Measurements from ENCODE around the gene BUB3.

BUB3 gene

GRCh38 chr10:123154092-123154710, at the start of gene BUB3:
TSS of gene BUB3 (plus strand) at chr10:123154402. CDS start at chr10:123154918, 516 bp downstream.
- DNase-seq (ENCODE audit: low read depth, low spot score): peak; percentile 90

- DNase-seq (ENCODE audit: low read depth, low spot score): no peak
Observed at GRCh38 chr10:123109466-123109865, 44.7 kb upstream of the BUB3 start.

- no peak for DNase-seq (ENCODE audit: low read depth, low spot score)
Observed at GRCh38 chr10:123117644-123118417, 36.4 kb upstream of the BUB3 start.

GRCh38 chr10:123119081-123119480, 35.1 kb upstream of the BUB3 start:
- no peak for DNase-seq (ENCODE audit: low read depth, low spot score)

- no peak for DNase-seq (ENCODE audit: low read depth, low spot score)
Observed at GRCh38 chr10:123126246-123126645, 28.0 kb upstream of the BUB3 start.

GRCh38 chr10:123129618-123130271, 24.5 kb upstream of the BUB3 start:
- DNase-seq (ENCODE audit: low read depth, low spot score): no peak

GRCh38 chr10:123132576-123133477, 21.4 kb upstream of the BUB3 start:
- DNase-seq (ENCODE audit: low read depth, low spot score): peak; percentile 78

- no peak for DNase-seq (ENCODE audit: low read depth, low spot score)
Observed at GRCh38 chr10:123133541-123134342, 20.5 kb upstream of the BUB3 start.

- DNase-seq (ENCODE audit: low read depth, low spot score): no peak
Observed at GRCh38 chr10:123134343-123134914, 19.8 kb upstream of the BUB3 start.

- DNase-seq (ENCODE audit: low read depth, low spot score): no peak
Observed at GRCh38 chr10:123134915-123135414, 19.2 kb upstream of the BUB3 start.

GRCh38 chr10:123135415-123136141, 18.6 kb upstream of the BUB3 start, which contains the start of gene HMX3:
TSS of gene HMX3 (plus strand) at chr10:123135970. CDS start at chr10:123136051, 81 bp downstream.
- no peak for DNase-seq (ENCODE audit: low read depth, low spot score)

GRCh38 chr10:123136221-123136805, 17.9 kb upstream of the BUB3 start:
- DNase-seq (ENCODE audit: low read depth, low spot score): no peak

- no peak for DNase-seq (ENCODE audit: low read depth, low spot score)
Observed at GRCh38 chr10:123136806-123137642, 17.2 kb upstream of the BUB3 start.

GRCh38 chr10:123139165-123139520, 15.1 kb upstream of the BUB3 start:
- DNase-seq (ENCODE audit: low read depth, low spot score): no peak

GRCh38 chr10:123139521-123140163, 14.6 kb upstream of the BUB3 start:
- DNase-seq (ENCODE audit: low read depth, low spot score): no peak

GRCh38 chr10:123140164-123140982, 13.8 kb upstream of the BUB3 start:
- DNase-seq (ENCODE audit: low read depth, low spot score): no peak

GRCh38 chr10:123140983-123141390, 13.2 kb upstream of the BUB3 start:
- no peak for DNase-seq (ENCODE audit: low read depth, low spot score)
